H9 (cell line): ENCODE data around the gene DGKB. TPM values are rescaled to one million over a fixed set of nuclear protein-coding genes. Genes with fewer than 3 reads are reported as not detected.

Experiments
- DNase-seq: peaks from one replicate; pipeline ENCODE4 v3.0.0-alpha.2; 2017
- H2AFZ ChIP-seq: one replicate; pipeline ENCODE4 v1.6.1; 2013; ENCODE audit warnings: mild to moderate bottlenecking, low read length, control low read depth, moderate library complexity
- H2AK5ac ChIP-seq: 2 replicates; pipeline ENCODE4 v1.6.1; 2013; ENCODE audit warnings: low read length, control low read depth, mixed read lengths; ENCODE audit not compliant: insufficient read length
- H2BK120ac ChIP-seq: one replicate; pipeline ENCODE4 v1.6.1; 2013; ENCODE audit warnings: low read depth, mild to moderate bottlenecking, low read length, control low read depth, inconsistent platforms; ENCODE audit not compliant: poor library complexity, severe bottlenecking
- H2BK12ac ChIP-seq: 2 replicates; pipeline ENCODE4 v1.6.1; 2013; ENCODE audit warnings: low read length, control low read depth, mixed read lengths, low read depth; ENCODE audit not compliant: insufficient read length
- H2BK15ac ChIP-seq: 2 replicates; pipeline ENCODE4 v1.6.1; 2013; ENCODE audit warnings: low read depth, low read length, control low read depth
- H2BK20ac ChIP-seq: one replicate; pipeline ENCODE4 v1.6.1; 2013; ENCODE audit warnings: low read depth, mild to moderate bottlenecking, low read length, control low read depth, inconsistent platforms; ENCODE audit not compliant: poor library complexity, severe bottlenecking
- H2BK5ac ChIP-seq: 2 replicates; pipeline ENCODE4 v1.6.1; 2013; ENCODE audit warnings: low read length, control low read depth, mixed read lengths; ENCODE audit not compliant: insufficient read length
- H3K14ac ChIP-seq: 2 replicates; pipeline ENCODE4 v1.6.1; 2013; ENCODE audit warnings: low read length, control low read depth; ENCODE audit not compliant: insufficient read depth
- H3K18ac ChIP-seq: 2 replicates; pipeline ENCODE4 v1.6.1; 2013; ENCODE audit warnings: low read depth, mild to moderate bottlenecking, mixed read lengths, low read length, control low read depth; ENCODE audit not compliant: insufficient read length
- H3K23ac ChIP-seq: 2 replicates; pipeline ENCODE4 v1.6.1; 2013; ENCODE audit warnings: low read length, control low read depth, mixed read lengths, low read depth; ENCODE audit not compliant: insufficient read length
- H3K23me2 ChIP-seq: 2 replicates; pipeline ENCODE4 v1.6.1; 2013; ENCODE audit warnings: low read depth, mild to moderate bottlenecking, mixed read lengths, low read length, control low read depth; ENCODE audit not compliant: insufficient read length, poor library complexity, severe bottlenecking
- H3K27ac ChIP-seq: 2 replicates; pipeline ENCODE4 v1.5.1; 2013; ENCODE audit warnings: low read length, control low read depth, mixed read lengths, low read depth; ENCODE audit not compliant: insufficient read length
- H3K27me3 ChIP-seq: 2 replicates; pipeline ENCODE4 v1.6.1; 2013; ENCODE audit warnings: low read length, control low read depth, inconsistent platforms; ENCODE audit not compliant: insufficient read depth
- H3K4ac ChIP-seq: 2 replicates; pipeline ENCODE4 v1.6.1; 2013; ENCODE audit warnings: low read depth, mild to moderate bottlenecking, control low read depth, inconsistent platforms, low read length, moderate library complexity
- H3K4me1 ChIP-seq: 2 replicates; pipeline ENCODE4 v1.6.1; 2013; ENCODE audit warnings: low read length, control low read depth, inconsistent platforms; ENCODE audit not compliant: insufficient read depth
- H3K4me2 ChIP-seq: 2 replicates; pipeline ENCODE4 v1.6.1; 2013; ENCODE audit warnings: low read length, control low read depth, mixed read lengths; ENCODE audit not compliant: insufficient read length, insufficient read depth
- H3K56ac ChIP-seq: 2 replicates; pipeline ENCODE4 v1.6.1; 2013; ENCODE audit warnings: low read depth, mild to moderate bottlenecking, mixed read lengths, low read length, control low read depth; ENCODE audit not compliant: insufficient read length
- H3K79me1 ChIP-seq: 2 replicates; pipeline ENCODE4 v1.6.1; 2013; ENCODE audit warnings: low read depth, mild to moderate bottlenecking, moderate library complexity, low read length, control low read depth, inconsistent platforms; ENCODE audit not compliant: insufficient read depth, poor library complexity, severe bottlenecking
- H3K79me2 ChIP-seq: 2 replicates; pipeline ENCODE4 v1.6.1; 2013; ENCODE audit warnings: low read length, control low read depth, inconsistent platforms; ENCODE audit not compliant: insufficient read depth
- H3K9ac ChIP-seq: 2 replicates; pipeline ENCODE4 v1.6.1; 2013; ENCODE audit warnings: low read length, control low read depth, mixed read lengths; ENCODE audit not compliant: insufficient read length; ENCODE audit errors: extremely low read depth
- H3K9me3 ChIP-seq: one replicate; pipeline ENCODE4 v1.6.1; 2013; ENCODE audit warnings: low read depth, low read length, inconsistent platforms; ENCODE audit not compliant: control insufficient read depth
- H3T11ph ChIP-seq: one replicate; pipeline ENCODE4 v1.6.1; 2013; ENCODE audit warnings: mild to moderate bottlenecking, low read length, control low read depth, inconsistent platforms
- H4K20me1 ChIP-seq: one replicate; pipeline ENCODE4 v1.6.1; 2013; ENCODE audit not compliant: control insufficient read depth, insufficient read length, insufficient read depth
- H4K5ac ChIP-seq: 2 replicates; pipeline ENCODE4 v1.6.1; 2013; ENCODE audit warnings: low read depth, mild to moderate bottlenecking, mixed read lengths, low read length, control low read depth; ENCODE audit not compliant: insufficient read length
- H4K8ac ChIP-seq: replicated peaks from 2 replicates; pipeline ENCODE4 v1.6.1; 2013; ENCODE audit warnings: low read length, control low read depth, mixed read lengths, low read depth; ENCODE audit not compliant: insufficient read length
- H4K91ac ChIP-seq: 2 replicates; pipeline ENCODE4 v1.6.1; 2013; ENCODE audit warnings: low read depth, mild to moderate bottlenecking, moderate library complexity, mixed read lengths, low read length, control low read depth; ENCODE audit not compliant: insufficient read length
- H3K27ac Mint-ChIP-seq, 3 experiments: 2 replicates in 2 of 3; 3 replicates in 1 of 3; pipeline ENCODE4 v1.8.0; 2020 to 2021; ENCODE audit warnings: mixed read lengths in 3 of 3, mild to moderate bottlenecking in 1 of 3, moderate library complexity in 1 of 3
- H3K27me3 Mint-ChIP-seq: 2 replicates; pipeline ENCODE4 v1.8.0; 2021; ENCODE audit warnings: low read depth, mild to moderate bottlenecking, moderate library complexity, mixed read lengths
- H3K36me3 Mint-ChIP-seq, 3 experiments: 2 replicates in 2 of 3; 3 replicates in 1 of 3; pipeline ENCODE4 v1.8.0; 2020 to 2021; ENCODE audit warnings: low read depth in 3 of 3, mixed read lengths in 3 of 3; ENCODE audit not compliant: insufficient read depth in 1 of 3
- H3K4me1 Mint-ChIP-seq, 2 experiments: 2 replicates each; pipeline ENCODE4 v1.8.0; 2020; ENCODE audit warnings: mixed read lengths in 2 of 2
- H3K4me3 Mint-ChIP-seq, 2 experiments: 2 replicates in 1 of 2; 3 replicates in 1 of 2; pipeline ENCODE4 v1.8.0; 2020 to 2021; ENCODE audit warnings: mild to moderate bottlenecking in 2 of 2, mixed read lengths in 2 of 2, moderate library complexity in 1 of 2
- H3K9me3 Mint-ChIP-seq, 2 experiments: 2 replicates in 1 of 2; 3 replicates in 1 of 2; pipeline ENCODE4 v1.8.0; 2020; ENCODE audit warnings: mild to moderate bottlenecking in 2 of 2, mixed read lengths in 2 of 2, moderate library complexity in 1 of 2
- WGBS: extraction: QIAGEN DNeasy Blood & Tissue Kit; methylation state at CpG from one replicate; pipeline ENCODE4 v1.1.7; 2013; ENCODE audit warnings: missing lambda C conversion rate, low lambda C conversion rate, mixed read lengths; ENCODE audit not compliant: insufficient read length; ENCODE audit errors: extremely low coverage; 5-methylcytosine and 5-hydroxymethylcytosine counted together
- total RNA-seq: library from RNA; stranded (reverse); gene quantifications from 2 replicates; pipeline ENCODE4 v1.2.1, GENCODE V29; 2021
- TF ChIP-seq, protein P1 (sequence below): fragments of 200-600 bp; sonication (generic); conservative IDR thresholded peaks from 3 replicates; pipeline ENCODE4 v1.8.0; 2021; ENCODE audit warnings: antibody characterized with exemption, mild to moderate bottlenecking

DGKB gene
- total RNA-seq, 1 experiment from 2014 or later, result 0.26 TPM

- Histone ChIP-seq H4K8ac (no peak overlapping the region), H3K9me3 (no peaks in the 10 kb centered on the region), H3K79me2 (no peaks in the 10 kb centered on the region), H4K91ac (no peak overlapping the region), H3K56ac (no peak overlapping the region), H3K4ac (no peak overlapping the region), H3K9ac (no peak overlapping the region), H3K4me1 (no peaks in the 10 kb centered on the region), H2AK5ac (no peak overlapping the region), H3K27me3 (no peaks in the 10 kb centered on the region), H3K18ac (no peak overlapping the region), H3K79me1 (no peaks in the 10 kb centered on the region), H3K4me2 (no peak overlapping the region), H2BK12ac (no peak overlapping the region), H4K5ac (no peak overlapping the region), H4K20me1 (no peaks in the 10 kb centered on the region), H2BK20ac (no peak overlapping the region), H3K23me2 (no peaks in the 10 kb centered on the region), H3K14ac (no peak overlapping the region), H2BK5ac (no peak overlapping the region), H2BK120ac (no peak overlapping the region), H3T11ph (no peak overlapping the region), H3K27ac (no peak overlapping the region), H2BK15ac (no peak overlapping the region), H2AFZ (no peak overlapping the region), H3K23ac (no peak overlapping the region)
- Mint-ChIP-seq H3K36me3 (no peaks in the 10 kb centered on the region), H3K4me3 (no peak overlapping the region), H3K4me1 (peaks cover 2% of the 10 kb centered on the region in 2 experiments; a peak in 2 of 4 replicates), H3K27me3 (no peaks in the 10 kb centered on the region), H3K9me3 (no peaks in the 10 kb centered on the region), H3K27ac (no peak overlapping the region)
- TF ChIP-seq, protein P1, sequence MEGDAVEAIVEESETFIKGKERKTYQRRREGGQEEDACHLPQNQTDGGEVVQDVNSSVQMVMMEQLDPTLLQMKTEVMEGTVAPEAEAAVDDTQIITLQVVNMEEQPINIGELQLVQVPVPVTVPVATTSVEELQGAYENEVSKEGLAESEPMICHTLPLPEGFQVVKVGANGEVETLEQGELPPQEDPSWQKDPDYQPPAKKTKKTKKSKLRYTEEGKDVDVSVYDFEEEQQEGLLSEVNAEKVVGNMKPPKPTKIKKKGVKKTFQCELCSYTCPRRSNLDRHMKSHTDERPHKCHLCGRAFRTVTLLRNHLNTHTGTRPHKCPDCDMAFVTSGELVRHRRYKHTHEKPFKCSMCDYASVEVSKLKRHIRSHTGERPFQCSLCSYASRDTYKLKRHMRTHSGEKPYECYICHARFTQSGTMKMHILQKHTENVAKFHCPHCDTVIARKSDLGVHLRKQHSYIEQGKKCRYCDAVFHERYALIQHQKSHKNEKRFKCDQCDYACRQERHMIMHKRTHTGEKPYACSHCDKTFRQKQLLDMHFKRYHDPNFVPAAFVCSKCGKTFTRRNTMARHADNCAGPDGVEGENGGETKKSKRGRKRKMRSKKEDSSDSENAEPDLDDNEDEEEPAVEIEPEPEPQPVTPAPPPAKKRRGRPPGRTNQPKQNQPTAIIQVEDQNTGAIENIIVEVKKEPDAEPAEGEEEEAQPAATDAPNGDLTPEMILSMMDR, result no peak
- DNase-seq, result no peak
- WGBS, result no CpG with 5 or more reads among the region's 1 CpG
Observed at GRCh38 chr7:14218338-14218737, 684.2 kb downstream of the DGKB start.
